22Rv1 (cell line): ENCODE results near the gene C3orf33.
"Not testable (repeated sequence)": the region's sequence is repeated elsewhere in the genome, so short reads cannot be mapped to it uniquely, and the experiment has no call there.

ENCODE experiments used
- H3K27ac ChIP-seq: fragments of 450-650 bp; 2 replicates; pipeline ENCODE4 v1.5.1; 2017
- CTCF ChIP-seq: fragments of 450-650 bp; IDR thresholded peaks from 2 replicates; pipeline ENCODE4 v1.5.1; 2017; ENCODE audit warnings: mild to moderate bottlenecking
- ZFX ChIP-seq: fragments of 450-650 bp; IDR thresholded peaks from 2 replicates; pipeline ENCODE4 v1.6.1; 2017; ENCODE audit warnings: antibody characterized with exemption, borderline replicate concordance

The C3orf33 gene

GRCh38 chr3:155805802-155806618 lies at the start of gene C3orf33:
Gene C3orf33, minus strand, starts transcription at chr3:155806278. Its CDS starts 26 bp downstream, at chr3:155806252.
- TF ChIP-seq ZFX (no peak), CTCF (peak; percentile 98)
- peak within 1 kb of the TSS; percentile 53 for H3K27ac ChIP-seq

GRCh38 chr3:155854141-155854940 lies 48.3 kb upstream of the C3orf33 start, which contains the start of gene SLC33A1:
Gene SLC33A1, minus strand, starts transcription at chr3:155854427. Its CDS starts 430 bp downstream, at chr3:155853997.
- H3K27ac ChIP-seq, result peak within 1 kb of the TSS; percentile 89
- no peak for TF ChIP-seq CTCF
- TF ChIP-seq ZFX, result no peak

GRCh38 chr3:155853214-155854140 lies 47.4 kb upstream of the C3orf33 start:
- TF ChIP-seq CTCF (peak; percentile 26), ZFX (no peak)
- H3K27ac ChIP-seq, result peak overlapping the region; percentile 89

GRCh38 chr3:155852341-155852740 lies 46.3 kb upstream of the C3orf33 start:
- no peak overlapping the region for H3K27ac ChIP-seq
- TF ChIP-seq ZFX (no peak), CTCF (no peak)

GRCh38 chr3:155849404-155849803 lies 43.3 kb upstream of the C3orf33 start:
- not testable (repeated sequence) for H3K27ac ChIP-seq

- H3K27ac ChIP-seq, result no peak overlapping the region
- no peak for TF ChIP-seq ZFX
- TF ChIP-seq CTCF, result no peak
Measured at GRCh38 chr3:155847993-155848392, 41.9 kb upstream of the C3orf33 start.

GRCh38 chr3:155846119-155846518 lies 40.0 kb upstream of the C3orf33 start:
- TF ChIP-seq ZFX (no peak), CTCF (no peak)

More at GRCh38 chr3:155846119-155846518, 40.0 kb upstream of the C3orf33 start:
- H3K27ac ChIP-seq, result no peak overlapping the region
